GDM1 (cell line): Measurements from ENCODE around the gene TMEM184C.

Experiments used
- DNase-seq: peaks from one replicate; lab custom pipeline; 2025; lab: John Stamatoyannopoulos, UW

The TMEM184C gene

GRCh38 chr4:147599769-147600168 lies 17.4 kb upstream of the TMEM184C start:
- no peak for DNase-seq

DNA sequence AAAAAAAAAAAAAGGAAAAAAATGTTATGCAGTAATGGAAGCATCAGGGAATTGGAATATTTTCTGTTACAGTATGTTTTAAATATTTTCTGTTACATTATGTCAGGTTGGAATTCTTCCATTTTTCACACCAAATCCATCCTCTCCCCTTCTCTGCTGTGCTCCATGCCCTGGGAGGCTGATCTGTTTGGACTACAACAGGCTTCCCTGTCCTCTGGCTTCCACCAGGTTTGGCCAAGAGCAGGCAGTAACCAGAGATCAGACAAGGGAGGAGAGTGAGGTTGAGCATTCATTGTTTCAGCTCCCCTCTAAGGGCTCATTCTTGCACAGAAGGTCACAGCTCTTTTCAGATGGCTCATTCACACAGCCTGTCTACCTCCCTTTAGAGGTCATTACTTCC lies 11.7 kb upstream of the TMEM184C start:
- no peak for DNase-seq

DNA sequence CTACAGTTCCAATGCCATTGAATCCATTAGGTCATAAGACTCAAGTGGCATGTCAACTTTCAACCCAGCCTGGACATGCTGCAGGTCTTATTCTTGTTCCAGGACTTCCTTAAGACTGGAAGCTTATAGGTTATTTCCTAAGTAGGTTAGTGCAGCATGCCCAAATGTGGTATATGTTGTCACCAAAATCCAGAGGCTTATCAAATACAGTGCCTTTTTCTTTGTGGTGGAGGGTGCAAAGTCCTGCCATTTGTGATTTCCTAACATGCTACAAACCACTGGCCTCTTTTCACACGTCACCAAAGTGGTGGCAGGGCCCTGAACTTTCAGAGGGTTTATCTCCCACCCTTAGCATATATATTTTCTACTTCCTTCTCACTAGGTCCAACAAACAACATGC lies 9.7 kb upstream of the TMEM184C start:
- DNase-seq: no peak

- no peak for DNase-seq
These were observed 6.5 kb upstream of the TMEM184C start for GRCh38 chr4:147610686-147611085.

- no peak for DNase-seq
These were observed 386 bp upstream of the TMEM184C start for GRCh38 chr4:147616849-147617172.

DNA sequence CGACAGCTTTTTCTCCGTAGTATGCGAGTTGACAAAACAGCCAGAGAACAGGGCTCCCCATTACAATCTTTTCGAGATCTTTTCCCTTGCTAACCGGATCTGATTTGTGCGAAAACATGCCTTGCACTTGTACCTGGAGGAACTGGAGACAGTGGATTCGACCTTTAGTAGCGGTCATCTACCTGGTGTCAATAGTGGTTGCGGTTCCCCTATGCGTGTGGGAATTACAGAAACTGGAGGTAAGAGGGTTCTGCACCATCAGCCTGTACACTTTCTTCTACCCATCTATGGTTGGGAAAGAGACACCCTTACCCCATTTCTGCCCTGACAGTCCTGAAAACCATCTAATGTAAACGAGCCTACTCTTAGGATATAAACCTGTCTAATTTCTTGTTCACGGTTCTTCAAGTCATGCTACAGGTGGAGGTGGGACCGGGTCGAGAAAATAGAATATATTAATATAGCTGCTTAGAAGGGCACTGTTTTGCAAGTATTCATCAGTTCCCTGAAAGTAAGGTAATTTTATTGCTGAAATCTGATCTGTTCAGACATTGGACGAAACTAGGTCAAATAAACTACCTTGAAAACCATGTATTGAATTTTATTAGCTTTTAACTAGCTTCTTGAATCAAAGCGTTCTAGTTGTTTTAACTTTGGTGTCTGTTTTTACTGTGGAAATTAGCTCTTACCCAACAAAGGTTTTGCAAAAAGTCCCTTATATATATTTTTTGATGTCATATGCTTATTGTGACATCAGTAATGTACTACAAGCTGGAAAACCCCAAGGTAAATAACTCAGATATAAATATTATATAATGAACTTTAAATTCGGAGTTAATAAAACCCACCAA lies 869 bp downstream of the TMEM184C start:
- DNase-seq: no peak

DNA sequence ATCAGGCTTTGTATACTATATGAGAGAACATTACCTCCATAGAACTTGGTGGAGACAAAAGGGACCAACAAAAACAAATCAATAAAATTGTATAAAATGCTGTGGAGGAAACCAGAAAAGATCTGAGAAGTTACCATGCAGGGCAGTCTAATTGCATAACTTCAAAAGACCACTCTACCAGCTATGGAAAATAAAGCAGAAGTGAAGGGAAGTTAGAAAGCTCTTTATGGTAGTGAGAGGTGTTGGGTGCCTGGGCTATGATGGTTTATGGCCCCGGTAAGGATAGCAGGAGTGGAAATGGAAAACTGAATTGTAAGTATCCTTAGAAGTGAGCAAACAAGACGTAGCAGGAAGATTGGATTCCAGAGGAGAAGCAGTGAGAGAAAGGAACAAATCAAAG lies 3.1 kb downstream of the TMEM184C start:
- no peak for DNase-seq

GRCh38 chr4:147625733-147626132 lies 8.5 kb downstream of the TMEM184C start:
- no peak for DNase-seq

DNA sequence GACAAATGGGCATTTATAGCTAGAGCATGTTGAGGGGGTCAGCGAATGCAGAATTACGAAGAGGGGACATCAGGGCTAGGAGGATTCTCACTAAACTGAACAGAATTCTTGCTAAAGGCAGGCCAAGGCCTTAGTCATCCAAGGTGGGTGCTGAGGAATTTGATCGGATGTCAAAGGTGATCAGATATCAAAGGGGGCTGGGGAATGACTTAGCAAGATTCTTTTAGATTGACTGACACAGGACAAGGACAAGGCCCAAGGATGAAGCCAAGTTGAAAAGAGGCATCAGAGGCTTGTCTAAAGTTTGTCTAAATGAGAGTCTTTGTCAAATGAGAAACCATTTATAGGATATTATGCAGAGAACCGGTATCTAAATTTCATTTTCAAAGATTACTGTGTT lies 9.7 kb downstream of the TMEM184C start:
- DNase-seq: no peak

DNA sequence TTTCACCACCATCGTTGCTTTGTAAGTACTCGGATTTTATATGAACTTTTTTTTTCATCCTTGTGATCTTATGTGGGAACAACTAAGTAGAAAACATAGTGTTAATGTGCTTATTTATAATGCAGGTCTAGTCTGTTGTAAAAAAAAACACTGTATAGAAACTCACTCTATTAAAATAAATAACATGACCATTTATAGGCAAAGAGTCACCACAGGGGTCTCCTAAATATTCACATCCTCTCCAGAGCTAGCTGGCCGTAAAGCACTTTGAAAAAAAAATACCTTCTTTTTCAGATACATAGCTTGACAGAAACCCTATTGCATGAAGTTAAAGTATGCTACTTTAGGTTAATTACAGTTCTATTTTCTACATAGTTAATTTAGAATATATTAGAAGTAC lies 11.2 kb downstream of the TMEM184C start:
- DNase-seq: no peak

- DNase-seq: no peak
These were observed 12.9 kb downstream of the TMEM184C start for GRCh38 chr4:147629783-147630730.

DNA sequence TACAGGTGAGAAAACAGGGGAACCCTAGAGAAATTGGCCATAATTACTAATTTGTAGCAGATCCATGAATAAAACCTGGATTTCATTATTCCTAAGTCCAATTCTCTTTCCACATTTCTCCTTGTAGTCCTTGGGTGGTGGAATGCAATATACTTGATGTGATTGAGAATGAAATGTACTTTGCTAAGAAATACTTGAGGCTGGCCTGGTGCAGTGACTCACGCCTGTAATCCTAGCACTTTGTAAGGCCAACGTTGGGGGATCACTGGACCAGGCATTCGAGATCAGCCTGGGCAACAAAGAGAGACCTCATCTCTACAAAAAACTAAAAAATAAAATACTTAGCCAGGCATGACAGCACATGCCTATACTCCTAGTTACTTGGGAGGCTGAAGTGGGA lies 15.9 kb downstream of the TMEM184C start:
- no peak for DNase-seq

GRCh38 chr4:147633643-147634042 lies 16.4 kb downstream of the TMEM184C start:
- no peak for DNase-seq

DNA sequence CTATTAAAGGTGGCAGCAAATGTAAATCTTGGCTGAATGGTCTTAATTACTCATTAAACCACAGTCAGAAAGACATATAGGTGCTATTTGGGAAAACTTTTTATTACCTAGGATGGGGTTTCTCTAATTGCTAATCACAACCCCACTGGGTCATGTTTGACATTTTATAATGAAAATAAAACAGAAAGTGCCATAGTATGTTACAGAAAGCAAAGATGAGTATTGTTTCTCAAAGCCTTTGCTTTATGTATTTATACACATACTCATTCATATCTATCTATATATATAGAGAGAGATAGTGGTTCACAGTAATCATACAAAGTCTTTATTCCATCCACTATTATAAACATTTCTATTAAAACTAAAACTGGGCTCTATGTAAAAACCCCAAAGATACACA lies 18.2 kb downstream of the TMEM184C start:
- DNase-seq: no peak

- DNase-seq: no peak
These were observed 21.2 kb downstream of the TMEM184C start for GRCh38 chr4:147638365-147638764.

DNA sequence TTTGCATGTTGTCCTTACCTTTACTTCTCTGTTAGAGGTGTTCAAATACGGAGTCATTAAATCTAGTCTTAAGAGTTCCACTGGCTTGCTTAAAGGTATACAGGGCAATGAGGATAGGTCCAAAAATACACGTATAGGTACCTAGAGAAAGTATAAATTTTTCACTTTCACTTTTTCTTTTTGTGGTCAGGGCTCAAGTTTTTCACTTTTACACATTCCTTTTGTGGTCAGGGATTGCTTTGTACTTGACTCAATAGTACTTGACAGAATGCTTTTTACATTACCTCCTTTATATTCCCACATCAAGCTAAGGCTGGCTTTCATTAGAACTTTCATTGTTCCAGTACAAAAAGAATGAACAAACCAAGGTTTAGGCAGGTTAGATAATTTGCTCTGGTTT lies 21.7 kb downstream of the TMEM184C start:
- no peak for DNase-seq

DNA sequence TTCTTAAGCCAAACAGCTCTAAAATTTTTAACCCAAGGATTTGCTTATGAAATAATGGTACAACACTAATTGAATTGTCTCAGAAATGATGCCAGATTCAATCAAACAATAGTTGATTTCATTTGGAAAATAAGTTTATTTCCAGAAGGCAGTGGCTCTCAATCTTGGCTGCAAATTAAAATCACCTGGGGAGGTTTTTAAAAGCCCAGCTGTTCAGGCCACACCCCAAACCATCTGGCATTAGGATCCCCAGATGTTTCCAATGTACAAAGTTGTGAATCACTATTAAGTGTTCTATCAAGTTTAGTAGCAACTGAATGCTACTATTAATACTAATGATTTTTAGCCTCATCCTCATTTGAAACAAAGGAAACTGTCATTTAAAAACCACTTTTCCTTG lies 22.2 kb downstream of the TMEM184C start:
- DNase-seq: no peak

DNA sequence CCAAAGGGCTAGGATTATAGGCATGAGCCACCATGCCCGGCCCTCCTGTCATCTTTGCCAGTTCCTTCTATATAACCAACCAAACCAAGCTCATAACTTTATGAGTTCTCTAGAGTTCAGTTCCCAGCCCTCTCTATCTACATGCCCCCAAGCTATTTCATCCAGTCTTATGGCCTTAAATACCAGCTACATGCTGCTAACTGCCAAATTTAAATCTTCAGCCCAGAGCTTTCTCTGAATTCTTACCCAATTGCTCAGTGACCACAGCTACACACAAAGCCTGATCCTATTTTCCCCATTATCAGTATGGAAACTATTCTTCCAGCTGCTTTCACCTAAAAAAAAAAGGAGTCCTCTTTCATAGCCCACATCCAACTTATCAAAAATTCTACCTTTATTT lies 23.1 kb downstream of the TMEM184C start:
- no peak for DNase-seq

DNA sequence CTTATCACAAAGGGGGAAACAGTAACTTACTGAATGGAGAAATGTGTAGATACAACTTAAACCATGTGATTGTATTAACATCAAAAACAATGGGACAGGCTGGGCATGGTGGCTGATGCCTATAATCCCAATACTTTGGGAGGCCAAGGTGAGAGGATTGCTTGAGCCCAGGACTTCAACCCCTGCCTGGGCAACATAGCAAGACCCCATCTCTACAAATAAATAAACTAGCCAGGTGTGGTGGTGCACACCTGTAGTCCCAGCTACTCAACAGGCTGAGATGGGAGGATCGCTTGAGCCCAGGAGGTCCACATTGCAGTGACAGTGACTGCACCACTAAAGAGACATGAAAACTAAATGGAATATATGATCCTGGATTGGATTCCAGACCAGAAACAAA lies 26.4 kb downstream of the TMEM184C start:
- DNase-seq: no peak

DNA sequence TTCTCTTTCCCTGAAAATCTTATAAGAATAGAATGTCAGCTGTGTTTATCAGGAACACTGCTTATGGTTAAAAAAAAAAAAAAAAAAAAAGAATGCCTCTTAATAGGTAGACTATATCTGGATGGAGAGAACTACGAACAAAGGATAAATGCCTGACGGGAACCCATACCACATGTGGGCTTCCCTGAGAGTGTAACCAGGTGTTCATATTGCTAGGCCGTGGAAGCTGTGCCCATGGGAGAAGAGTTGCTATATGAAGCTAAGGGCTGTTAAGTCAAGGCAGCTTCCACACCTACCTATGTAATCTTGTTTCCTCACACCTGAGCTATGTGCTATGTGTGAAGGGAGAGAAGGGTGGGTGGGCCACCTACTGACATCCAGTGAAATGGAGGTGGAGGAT lies 27.3 kb downstream of the TMEM184C start:
- no peak for DNase-seq

- no peak for DNase-seq
These were observed 27.9 kb downstream of the TMEM184C start for GRCh38 chr4:147645099-147645498.

DNA sequence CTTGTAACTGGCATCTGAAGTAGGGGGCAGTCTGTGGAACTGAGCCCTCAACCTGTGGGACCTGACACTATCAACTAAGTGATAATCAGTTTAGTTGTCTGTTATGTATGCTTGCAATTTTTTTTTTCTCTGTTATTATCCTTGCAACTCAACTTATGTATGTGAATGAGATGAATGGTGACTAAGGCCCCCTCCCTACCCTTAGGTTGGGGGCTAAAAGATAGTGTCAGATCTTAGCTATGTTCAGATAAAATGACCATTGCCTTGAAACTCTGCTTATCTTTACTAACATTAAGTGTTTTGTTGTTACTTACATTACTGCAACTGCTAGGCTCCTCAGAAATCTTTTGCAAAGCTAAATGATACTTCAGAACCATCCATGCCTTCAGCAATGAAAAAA lies 31.5 kb downstream of the TMEM184C start:
- DNase-seq: no peak

DNA sequence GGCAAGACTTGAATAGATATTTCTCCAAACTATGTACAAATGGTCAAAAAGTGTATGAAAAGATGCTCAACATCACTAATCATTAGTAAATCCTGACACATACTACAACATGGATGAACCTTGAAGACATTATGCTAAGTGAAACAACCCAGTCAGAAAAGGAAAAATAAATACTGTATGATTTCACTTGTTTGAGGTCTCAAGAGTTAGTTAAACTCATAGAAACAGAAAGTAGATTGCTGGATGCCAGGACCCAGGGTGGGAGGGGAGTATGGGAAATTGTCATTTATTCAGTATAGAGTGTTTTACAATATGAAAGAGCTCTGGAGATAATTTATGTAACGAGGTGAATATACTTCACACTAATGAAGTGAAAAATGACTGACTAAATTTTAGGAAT lies 34.4 kb downstream of the TMEM184C start:
- DNase-seq: no peak
